HG02852 (cell line): ENCODE measurements around the gene ETS1.

ENCODE experiments used
- ATAC-seq: cut with Tn5 transposase; IDR thresholded peaks from one replicate; pipeline ENCODE4 v1.9.1; 2021; ENCODE audit warnings: mild to moderate bottlenecking, moderate library complexity; ENCODE audit not compliant: unreplicated experiment

The ETS1 gene, protein sequence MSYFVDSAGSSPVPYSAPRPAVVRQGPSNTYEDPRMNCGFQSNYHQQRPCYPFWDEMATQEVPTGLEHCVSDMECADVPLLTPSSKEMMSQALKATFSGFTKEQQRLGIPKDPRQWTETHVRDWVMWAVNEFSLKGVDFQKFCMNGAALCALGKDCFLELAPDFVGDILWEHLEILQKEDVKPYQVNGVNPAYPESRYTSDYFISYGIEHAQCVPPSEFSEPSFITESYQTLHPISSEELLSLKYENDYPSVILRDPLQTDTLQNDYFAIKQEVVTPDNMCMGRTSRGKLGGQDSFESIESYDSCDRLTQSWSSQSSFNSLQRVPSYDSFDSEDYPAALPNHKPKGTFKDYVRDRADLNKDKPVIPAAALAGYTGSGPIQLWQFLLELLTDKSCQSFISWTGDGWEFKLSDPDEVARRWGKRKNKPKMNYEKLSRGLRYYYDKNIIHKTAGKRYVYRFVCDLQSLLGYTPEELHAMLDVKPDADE

GRCh38 chr11:128587415-128587814 lies at the start of gene ETS1:
Gene ETS1, minus strand, starts transcription at chr11:128587558. Its CDS starts 14,428 bp downstream, at chr11:128573130.
- no peak for ATAC-seq

- ATAC-seq = no peak
Measured at GRCh38 chr11:128634395-128634794, 47.0 kb upstream of the ETS1 start.

DNA sequence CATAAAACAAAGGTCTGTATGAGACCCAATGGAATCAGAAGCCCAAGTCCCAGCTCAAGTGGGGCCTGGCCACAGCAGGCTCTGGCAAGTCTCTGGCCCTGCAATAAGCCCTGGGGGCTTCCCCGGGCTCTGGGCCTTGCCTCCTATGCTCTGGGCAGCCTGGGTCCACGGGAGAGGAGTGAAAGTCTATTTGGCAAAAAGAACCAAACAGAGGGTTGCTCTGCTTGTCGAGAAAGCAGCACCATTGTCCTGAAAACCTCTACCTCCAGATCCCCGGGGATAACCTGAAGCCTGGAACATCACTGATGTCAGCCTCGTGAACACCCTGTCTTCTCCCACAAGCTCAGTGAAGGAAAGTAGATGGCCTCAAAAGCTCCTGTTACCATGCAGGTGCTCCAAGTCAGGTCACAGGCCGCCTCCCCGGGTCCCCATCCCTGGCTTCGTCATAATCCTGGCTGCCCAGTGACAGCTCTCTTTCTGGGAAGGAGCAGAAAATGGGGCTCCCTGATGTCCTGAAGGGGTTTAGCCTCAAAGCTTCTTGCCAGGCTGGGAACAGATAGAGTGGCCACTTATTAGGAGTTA lies 46.1 kb upstream of the ETS1 start:
- no peak for ATAC-seq

- ATAC-seq = peak; percentile 43
Measured at GRCh38 chr11:128632141-128632791, 44.9 kb upstream of the ETS1 start.

- ATAC-seq = peak; percentile 70
Measured at GRCh38 chr11:128630367-128631230, 43.2 kb upstream of the ETS1 start.

DNA sequence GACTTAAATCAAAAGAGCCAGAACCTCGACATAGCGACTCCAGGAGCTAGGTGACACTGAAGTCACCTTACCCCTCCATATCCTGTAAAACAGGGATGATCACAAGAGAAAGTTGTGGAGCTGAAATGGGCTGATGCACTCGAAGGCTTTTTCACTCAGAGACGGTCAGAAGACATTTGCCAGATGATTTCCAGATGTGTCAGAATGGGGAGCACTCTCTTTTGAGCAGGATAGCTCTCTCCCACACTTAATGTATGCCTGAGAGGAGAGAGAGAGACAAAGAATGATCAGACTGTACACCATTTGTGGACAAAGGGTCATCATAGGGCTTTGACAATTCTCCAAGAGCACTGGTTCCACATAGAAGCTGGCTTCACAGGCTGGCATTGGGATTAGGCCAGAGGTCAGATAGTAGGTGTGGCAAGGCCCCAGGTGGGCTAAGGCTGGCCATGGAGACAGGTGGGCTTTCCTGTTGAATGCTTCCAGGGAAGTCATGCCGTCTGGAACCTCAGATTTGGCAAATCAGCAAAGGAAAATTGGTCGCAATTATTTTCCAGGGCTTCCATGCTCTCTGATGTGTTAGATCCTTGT lies 42.3 kb upstream of the ETS1 start:
- no peak for ATAC-seq

- no peak for ATAC-seq
Measured at GRCh38 chr11:128628686-128629085, 41.3 kb upstream of the ETS1 start.

DNA sequence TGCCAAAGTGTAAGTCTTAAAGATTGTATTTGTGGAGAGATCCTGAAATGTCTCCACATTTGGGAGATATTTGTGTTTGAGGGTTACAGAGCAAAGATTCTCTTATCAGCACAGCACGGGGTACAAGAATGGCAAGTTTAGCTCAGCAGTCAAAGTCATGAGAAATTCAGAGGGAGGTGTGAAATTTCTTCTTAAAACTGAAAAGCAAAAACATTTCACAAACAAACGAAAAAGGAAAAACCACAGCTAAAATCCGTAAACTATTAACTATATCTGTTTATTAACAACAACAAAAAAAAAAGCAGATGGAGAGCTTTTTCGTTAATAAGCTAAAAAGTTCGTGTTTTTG lies 40.9 kb upstream of the ETS1 start:
- no peak for ATAC-seq

GRCh38 chr11:128627666-128628324 lies 40.4 kb upstream of the ETS1 start:
- no peak for ATAC-seq

- ATAC-seq = no peak
Measured at GRCh38 chr11:128626913-128627665, 39.7 kb upstream of the ETS1 start.

- no peak for ATAC-seq
Measured at GRCh38 chr11:128625746-128626145, 38.4 kb upstream of the ETS1 start.

- no peak for ATAC-seq
Measured at GRCh38 chr11:128625326-128625725, 38.0 kb upstream of the ETS1 start.

- ATAC-seq = no peak
Measured at GRCh38 chr11:128624269-128625175, 37.2 kb upstream of the ETS1 start.

DNA sequence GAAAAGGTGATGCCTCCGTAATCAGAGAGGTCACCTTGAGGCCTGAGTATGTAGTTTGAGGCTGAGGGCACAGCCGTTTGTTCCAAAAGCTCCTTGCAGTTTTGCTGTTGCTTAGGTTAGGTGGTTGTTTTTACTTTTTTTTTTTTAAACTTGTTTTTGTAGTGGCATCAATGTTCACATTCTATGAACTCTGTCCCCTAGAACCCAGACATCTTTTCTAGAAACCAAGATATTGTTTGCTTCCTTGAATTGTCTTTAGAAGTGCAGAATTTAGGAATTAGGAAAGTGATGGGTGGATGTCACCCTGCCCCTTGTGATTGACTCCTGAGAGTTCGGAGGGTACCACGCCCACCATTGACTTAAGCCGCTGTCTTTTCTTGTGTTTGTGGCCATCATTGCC lies 35.7 kb upstream of the ETS1 start:
- ATAC-seq = no peak

- no peak for ATAC-seq
Measured at GRCh38 chr11:128621601-128622501, 34.5 kb upstream of the ETS1 start.

DNA sequence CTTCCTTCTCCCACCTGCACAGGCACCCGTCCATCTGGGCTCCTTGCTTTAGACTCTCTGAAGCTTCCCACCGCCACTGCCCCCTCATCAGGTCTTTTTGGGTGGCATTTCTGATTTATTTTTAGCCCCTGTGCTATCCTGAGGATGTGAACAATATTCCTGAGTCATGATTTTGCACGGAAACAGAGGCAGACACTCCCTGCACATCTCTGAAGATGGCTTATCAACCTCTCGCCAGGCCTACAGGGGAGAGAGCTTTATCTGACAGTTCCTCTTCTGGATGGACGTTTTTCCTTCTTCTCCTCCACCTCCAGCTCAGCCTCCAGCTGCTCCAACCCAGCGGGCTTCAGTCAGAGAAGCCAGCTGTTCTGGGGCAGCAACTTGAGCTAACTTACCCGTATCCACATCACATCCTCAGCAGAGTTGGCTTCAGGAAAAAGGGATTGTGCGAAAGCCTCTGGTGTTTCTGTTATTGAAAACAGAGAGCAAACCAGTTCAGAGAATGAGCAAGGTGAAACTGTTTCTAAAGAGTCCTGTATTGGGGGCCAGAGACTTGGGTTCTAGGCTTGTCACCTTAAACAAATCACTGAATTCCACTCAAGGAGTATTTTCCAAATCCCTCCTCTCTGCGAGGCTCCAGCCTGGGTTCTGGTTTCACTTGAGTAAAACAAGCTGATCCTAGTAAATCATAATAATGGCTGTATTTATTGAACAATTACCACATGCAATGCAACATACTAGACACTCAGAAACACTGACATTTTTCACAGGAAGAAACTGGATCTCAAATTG lies 33.1 kb upstream of the ETS1 start:
- ATAC-seq = no peak
